Upper lobe of left lung (tissue), 4 donors: Measurements from ENCODE around the gene IFRD1.

ENCODE experiments used
- CTCF ChIP-seq, 6 experiments: fragments of 450-650 bp in 4 of 6; fragments of 200-600 bp in 2 of 6; sonication (generic) in 2 of 6; IDR thresholded peaks; one replicate each; pipeline ENCODE4 v1.5.1; 2016 to 2019; ENCODE audit warnings: antibody characterized with exemption in 6 of 6
- POLR2A ChIP-seq, 4 donors: fragments of 450-650 bp; IDR thresholded peaks; one replicate each; pipeline ENCODE4 v1.5.1; 2016 to 2017; ENCODE audit warnings: antibody characterized with exemption in 4 of 4, mild to moderate bottlenecking in 2 of 4
- POLR2AphosphoS5 ChIP-seq, 2 donors: sonication (generic); formaldehyde crosslinking; IDR thresholded peaks; one replicate each; pipeline ENCODE4 v1.5.1; 2017; ENCODE audit warnings: antibody characterized with exemption in 2 of 2

- TF ChIP-seq POLR2A (IDR thresholded peaks at IDR 0.05): no peak
- no peak for TF ChIP-seq CTCF (IDR thresholded peaks at IDR 0.05)
- no peak for TF ChIP-seq POLR2AphosphoS5 (IDR thresholded peaks at IDR 0.05)
Observed at GRCh38 chr7:112421666-112422486, 28.4 kb upstream of the IFRD1 start.
